ENCODE results near the gene FUT2.

The FUT2 gene

GRCh38 chr19:48713041-48713863, 17.5 kb downstream of the FUT2 start:
- TF ChIP-seq GATA3 (IDR thresholded peaks at IDR 0.05; ENCODE audit: low read depth, low read length), result no peak
- TF ChIP-seq GATA2 (IDR thresholded peaks at IDR 0.05; ENCODE audit: low read depth, low read length), result no peak

DNA sequence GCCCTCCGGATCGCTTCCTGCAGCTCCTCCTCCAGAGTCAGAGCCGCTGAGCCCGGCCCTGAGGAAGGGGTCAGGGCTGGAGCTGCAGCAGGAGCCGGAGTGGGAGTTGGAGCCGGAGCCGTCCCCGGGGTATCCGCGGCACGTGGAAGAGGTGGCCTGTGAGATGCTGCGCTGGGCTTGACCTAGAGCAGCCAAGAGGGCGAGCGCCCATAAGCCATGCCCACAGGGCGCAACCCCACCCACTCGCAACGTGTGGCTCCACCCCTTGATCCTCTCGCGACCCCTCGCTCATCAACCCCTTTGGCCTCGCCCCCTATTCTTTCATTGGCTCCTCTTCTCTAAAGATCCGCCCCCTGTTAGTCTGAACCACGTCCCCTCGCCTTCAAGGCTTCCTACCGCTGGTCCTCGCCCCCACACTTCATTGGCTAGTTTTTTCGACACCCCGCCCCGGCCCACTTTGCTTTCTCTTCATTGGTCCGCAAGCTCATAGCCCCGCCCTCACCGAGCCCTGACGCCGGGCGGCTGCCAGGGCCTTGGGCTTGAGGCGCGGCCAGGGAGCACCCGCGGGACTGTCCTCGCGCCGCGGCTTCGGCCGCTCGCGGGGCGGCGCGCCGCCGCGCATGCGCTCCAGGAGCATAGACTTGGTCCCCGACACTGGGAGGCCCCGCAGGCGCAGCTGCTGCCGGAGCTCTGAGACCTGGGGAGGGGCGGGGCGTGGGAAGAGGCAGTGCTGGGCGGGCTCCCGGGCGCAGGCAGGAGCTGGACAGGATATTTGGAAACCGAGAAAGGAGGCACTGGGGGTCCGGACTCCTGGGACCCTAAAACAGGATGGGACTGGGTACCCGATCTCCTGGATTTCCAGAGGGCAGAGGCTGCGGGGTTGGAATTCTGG, 18.3 kb downstream of the FUT2 start:
- TF ChIP-seq GATA3 (IDR thresholded peaks at IDR 0.05; ENCODE audit: low read depth, low read length) (no peak), GATA2 (IDR thresholded peaks at IDR 0.05; ENCODE audit: low read depth, low read length) (peak; percentile 6; the same call in 1 of the 2 replicates)

DNA sequence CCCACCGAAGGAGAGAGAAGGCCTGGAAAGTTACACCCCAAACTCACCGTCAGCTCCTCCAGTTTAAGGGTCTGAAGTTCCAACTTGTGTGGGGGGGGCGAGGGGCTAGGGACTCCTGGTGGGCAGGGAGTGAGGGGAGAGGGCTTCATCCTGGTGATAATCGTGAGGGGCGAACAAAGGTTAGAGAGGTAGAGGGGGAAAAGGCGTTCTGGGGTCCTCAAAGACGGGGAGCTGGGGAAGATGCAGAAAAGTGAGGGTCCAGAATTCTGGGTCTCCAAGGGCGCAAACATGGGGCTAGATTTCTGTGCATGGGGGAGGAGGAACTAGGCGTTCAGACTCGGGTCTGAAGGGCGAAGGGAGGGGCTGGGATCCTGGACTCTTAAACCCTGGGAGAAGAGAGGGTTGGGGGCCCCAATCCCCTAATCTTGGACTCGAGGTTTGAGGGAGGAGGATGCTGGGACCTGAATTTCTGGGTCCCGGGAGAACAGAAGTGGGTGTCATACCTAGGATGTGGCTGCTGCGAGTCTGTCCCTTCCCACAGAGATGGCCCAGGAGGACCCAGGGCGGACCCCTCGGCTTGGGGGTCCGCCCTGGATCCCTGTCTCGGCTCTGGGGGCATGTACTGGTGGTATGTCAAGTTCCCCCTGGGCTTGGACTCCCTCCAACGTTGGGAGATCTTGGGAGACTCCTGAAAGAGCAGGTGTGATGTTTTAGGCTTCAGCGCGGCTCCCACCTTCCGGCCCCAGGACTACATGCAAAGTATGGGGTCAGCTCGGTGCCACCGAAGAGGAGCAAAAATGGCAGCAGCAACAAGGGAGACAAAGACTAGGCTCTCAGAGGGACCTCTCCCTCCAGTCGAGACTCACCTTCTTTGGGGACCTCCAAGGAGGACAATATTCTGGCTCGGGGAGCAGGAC, 19.2 kb downstream of the FUT2 start:
- TF ChIP-seq GATA3 (IDR thresholded peaks at IDR 0.05; ENCODE audit: low read depth, low read length) (no peak), GATA2 (IDR thresholded peaks at IDR 0.05; ENCODE audit: low read depth, low read length) (no peak)

- no peak for TF ChIP-seq GATA3 (IDR thresholded peaks at IDR 0.05; ENCODE audit: low read depth, low read length)
These were observed 20.0 kb downstream of the FUT2 start for GRCh38 chr19:48715681-48716171.

DNA sequence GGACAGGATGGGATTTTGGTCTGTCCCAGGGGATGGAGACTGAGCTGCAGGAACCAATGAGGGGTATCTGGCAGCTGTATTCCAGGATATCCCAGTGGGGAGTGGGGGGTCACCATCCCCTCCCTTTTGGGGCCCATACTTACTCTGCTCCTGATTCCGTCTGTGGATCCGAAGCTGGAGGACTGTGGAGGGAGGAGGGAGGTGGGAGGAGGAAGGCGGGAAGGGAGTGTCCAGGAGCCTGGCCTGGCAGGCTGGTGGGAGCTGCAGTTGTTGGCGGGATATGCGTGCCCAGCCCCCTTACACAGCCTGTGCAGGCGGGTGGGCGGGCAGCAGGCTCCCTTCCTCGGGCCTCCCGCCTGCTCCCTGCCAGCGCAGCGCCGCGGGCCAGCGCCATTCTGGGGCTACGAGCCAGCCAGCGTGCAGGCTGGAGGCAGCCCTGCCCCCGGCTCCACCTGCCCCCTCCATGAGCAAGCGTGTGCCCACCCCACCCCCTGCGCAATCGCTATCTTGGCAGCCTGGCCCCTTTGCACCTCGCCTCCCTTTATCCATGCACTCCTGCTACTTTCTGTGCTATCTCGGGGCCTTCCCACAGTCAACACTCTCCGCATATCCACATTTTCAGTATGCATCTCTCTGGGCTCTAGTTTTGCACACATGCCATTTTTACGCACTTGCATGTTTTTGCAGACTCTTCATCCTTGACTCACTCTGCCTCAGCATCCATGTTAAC, 21.0 kb downstream of the FUT2 start:
- TF ChIP-seq GATA3 (IDR thresholded peaks at IDR 0.05; ENCODE audit: low read depth, low read length) (no peak), GATA2 (IDR thresholded peaks at IDR 0.05; ENCODE audit: low read depth, low read length) (no peak)

GRCh38 chr19:48718711-48719231, 23.0 kb downstream of the FUT2 start:
- no peak for TF ChIP-seq GATA2 (IDR thresholded peaks at IDR 0.05; ENCODE audit: low read depth, low read length)
- no peak for TF ChIP-seq GATA3 (IDR thresholded peaks at IDR 0.05; ENCODE audit: low read depth, low read length)

DNA sequence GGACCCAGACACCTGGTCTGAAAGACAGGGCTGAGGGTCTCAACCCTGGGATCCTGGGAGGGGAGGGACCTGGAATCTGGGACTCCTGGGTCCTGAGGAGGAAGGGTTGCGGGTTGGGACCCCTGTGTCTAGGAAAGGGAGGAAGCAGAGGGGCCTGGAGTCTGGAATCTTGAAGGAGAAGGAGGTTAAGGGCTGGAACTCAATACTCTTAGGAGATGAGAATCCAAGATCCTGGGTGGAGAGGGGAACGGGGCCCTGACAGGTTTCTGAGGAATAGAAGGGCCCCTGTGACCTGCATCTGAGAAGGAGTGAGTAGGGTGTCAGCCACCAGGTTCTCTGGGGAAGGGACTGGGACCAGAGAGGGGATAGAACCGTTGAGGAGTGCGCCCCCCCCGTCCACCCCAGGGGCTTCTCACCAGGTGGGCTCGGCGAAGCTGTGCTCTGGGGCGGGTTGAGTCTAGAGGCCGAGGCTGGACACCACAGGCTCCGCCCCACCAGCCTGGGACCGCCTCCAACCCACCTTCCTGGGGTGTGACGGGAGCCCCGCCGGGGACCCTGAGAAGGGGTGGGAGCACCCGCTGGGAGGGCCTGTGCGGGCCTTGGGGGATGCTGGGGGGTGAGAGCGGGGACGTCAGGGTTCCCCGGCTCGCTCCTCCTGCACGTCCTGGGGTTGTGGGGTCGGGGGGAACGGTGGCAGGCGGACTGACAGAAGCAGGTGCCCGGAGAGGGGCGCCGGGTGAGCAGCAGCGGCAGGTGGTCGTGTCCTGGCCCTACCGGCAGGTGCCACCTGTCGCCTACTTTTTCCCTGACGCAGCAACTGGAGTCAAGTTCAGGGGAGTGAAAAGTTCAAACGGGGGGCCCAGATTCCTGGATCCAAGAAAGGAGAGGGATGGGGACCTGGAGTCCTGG, 23.7 kb downstream of the FUT2 start, which contains the start of gene MAMSTR:
Gene MAMSTR, minus strand, starts transcription at position 463 of the 909 bp plus-strand sequence. CDS start 694 bp downstream, outside the sequence.
- TF ChIP-seq GATA2 (IDR thresholded peaks at IDR 0.05; ENCODE audit: low read depth, low read length), result no peak
- no peak for TF ChIP-seq GATA3 (IDR thresholded peaks at IDR 0.05; ENCODE audit: low read depth, low read length)

DNA sequence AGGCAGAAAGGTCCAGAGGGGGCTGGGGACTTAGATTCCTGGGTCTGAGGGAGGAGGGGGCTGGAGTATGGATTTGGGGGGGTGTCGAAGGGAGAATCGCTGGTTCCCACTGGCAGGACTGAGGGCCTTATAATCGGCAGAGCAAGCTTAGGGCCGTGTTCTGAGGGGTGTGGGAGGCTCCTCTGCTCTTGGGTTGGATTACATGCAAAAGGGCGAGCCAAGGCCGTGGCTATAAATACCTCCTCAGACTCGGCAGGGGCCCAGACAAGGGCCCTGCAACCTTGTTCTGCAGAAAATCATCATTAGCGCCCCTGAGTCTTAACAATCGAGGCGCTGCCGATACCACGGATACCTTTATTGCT, 24.5 kb downstream of the FUT2 start:
- TF ChIP-seq GATA3 (IDR thresholded peaks at IDR 0.05; ENCODE audit: low read depth, low read length) (no peak), GATA2 (IDR thresholded peaks at IDR 0.05; ENCODE audit: low read depth, low read length) (no peak)

- TF ChIP-seq GATA3 (IDR thresholded peaks at IDR 0.05; ENCODE audit: low read depth, low read length) (no peak), GATA2 (IDR thresholded peaks at IDR 0.05; ENCODE audit: low read depth, low read length) (no peak)
These were observed 25.0 kb downstream of the FUT2 start for GRCh38 chr19:48720613-48721296.

DNA sequence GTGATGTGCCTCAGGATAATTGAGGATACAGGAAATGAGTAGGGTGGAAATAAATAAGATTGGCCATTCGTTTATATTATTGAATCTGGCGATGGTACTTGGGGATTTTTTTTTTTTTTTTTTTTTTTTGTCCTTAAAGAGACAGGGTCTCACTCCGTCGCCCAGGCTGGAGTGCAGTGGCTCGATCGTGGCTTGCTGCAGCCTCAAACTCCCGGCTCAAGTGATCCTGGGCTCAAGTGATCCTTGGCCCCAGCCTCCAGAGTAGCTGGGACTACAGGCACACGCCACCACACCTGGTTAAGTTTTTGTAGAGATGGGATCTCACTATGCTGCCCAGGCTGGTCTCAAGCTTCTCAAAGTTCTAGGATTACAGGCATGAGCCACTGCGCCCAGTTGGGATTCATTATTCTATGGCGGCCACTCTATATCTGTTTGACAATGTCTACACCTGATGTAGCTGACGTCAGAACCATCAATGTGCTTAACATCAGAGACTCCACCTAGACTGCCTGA, 26.5 kb downstream of the FUT2 start:
- TF ChIP-seq GATA2 (IDR thresholded peaks at IDR 0.05; ENCODE audit: low read depth, low read length), result no peak
- no peak for TF ChIP-seq GATA3 (IDR thresholded peaks at IDR 0.05; ENCODE audit: low read depth, low read length)
